HG03575 (cell line): ENCODE measurements around the gene C6orf141.

Experiments used
- ATAC-seq: cut with Tn5 transposase; IDR thresholded peaks from one replicate; pipeline ENCODE4 v1.9.1; 2021; ENCODE audit not compliant: unreplicated experiment, insufficient number of reproducible peaks, low FRiP score; ENCODE audit errors: extremely low read depth

C6orf141 gene

GRCh38 chr6:49550492-49551077 is at the start of gene C6orf141:
Gene C6orf141, plus strand, starts transcription at chr6:49550668. Its CDS starts 125 bp downstream, at chr6:49550793.
- peak; percentile 33 for ATAC-seq

- ATAC-seq, result no peak
These were observed 45.8 kb upstream of the C6orf141 start for GRCh38 chr6:49504666-49505065.

GRCh38 chr6:49506569-49507111 is 43.8 kb upstream of the C6orf141 start:
- ATAC-seq, result no peak

GRCh38 chr6:49509342-49509741 is 41.1 kb upstream of the C6orf141 start:
- ATAC-seq, result no peak

GRCh38 chr6:49513153-49513989 is 37.1 kb upstream of the C6orf141 start:
- ATAC-seq, result no peak

GRCh38 chr6:49514571-49515484 is 35.6 kb upstream of the C6orf141 start:
- no peak for ATAC-seq

- ATAC-seq, result no peak
These were observed 34.9 kb upstream of the C6orf141 start for GRCh38 chr6:49515485-49516146.

- no peak for ATAC-seq
These were observed 34.3 kb upstream of the C6orf141 start for GRCh38 chr6:49516147-49516505.

- ATAC-seq, result no peak
These were observed 32.5 kb upstream of the C6orf141 start for GRCh38 chr6:49517919-49518318.

GRCh38 chr6:49519660-49520059 is 30.8 kb upstream of the C6orf141 start:
- ATAC-seq, result peak; percentile 88

- no peak for ATAC-seq
These were observed 27.5 kb upstream of the C6orf141 start for GRCh38 chr6:49522710-49523593.

- no peak for ATAC-seq
These were observed 26.6 kb upstream of the C6orf141 start for GRCh38 chr6:49523901-49524300.

- no peak for ATAC-seq
These were observed 25.9 kb upstream of the C6orf141 start for GRCh38 chr6:49524541-49524940.

GRCh38 chr6:49526598-49526997 is 23.9 kb upstream of the C6orf141 start:
- ATAC-seq, result no peak

GRCh38 chr6:49527320-49527719 is 23.1 kb upstream of the C6orf141 start:
- no peak for ATAC-seq

- ATAC-seq, result no peak
These were observed 21.9 kb upstream of the C6orf141 start for GRCh38 chr6:49528571-49528970.

GRCh38 chr6:49530141-49530776 is 20.2 kb upstream of the C6orf141 start:
- ATAC-seq, result no peak
